NCI-H69 (cell line): ENCODE results near the gene RIBC2.
"Not testable (repeated sequence)": the region's sequence is repeated elsewhere in the genome, so short reads cannot be mapped to it uniquely, and the experiment has no call there.

ENCODE experiments used
- DNase-seq: peaks from one replicate; lab custom pipeline; 2025; lab: John Stamatoyannopoulos, UW

RIBC2 gene

GRCh38 chr22:45424241-45424731 lies 10.8 kb downstream of the RIBC2 start:
- DNase-seq = no peak

- DNase-seq = no peak
These were observed 11.6 kb downstream of the RIBC2 start for GRCh38 chr22:45425101-45425500.

- DNase-seq = no peak
These were observed 12.2 kb downstream of the RIBC2 start for GRCh38 chr22:45425531-45426265.

- no peak for DNase-seq
These were observed 12.9 kb downstream of the RIBC2 start for GRCh38 chr22:45426387-45426786.

GRCh38 chr22:45427114-45427513 lies 13.6 kb downstream of the RIBC2 start:
- no peak for DNase-seq

GRCh38 chr22:45428391-45429385 lies 15.2 kb downstream of the RIBC2 start:
- no peak for DNase-seq

GRCh38 chr22:45429424-45429823 lies 15.9 kb downstream of the RIBC2 start:
- no peak for DNase-seq

- DNase-seq = no peak
These were observed 16.7 kb downstream of the RIBC2 start for GRCh38 chr22:45429981-45430775.

- DNase-seq = no peak
These were observed 17.4 kb downstream of the RIBC2 start for GRCh38 chr22:45430871-45431270.

- no peak for DNase-seq
These were observed 21.5 kb downstream of the RIBC2 start for GRCh38 chr22:45434981-45435380.

GRCh38 chr22:45435544-45436139 lies 22.1 kb downstream of the RIBC2 start:
- DNase-seq = peak; percentile 88

- not testable (repeated sequence) for DNase-seq
These were observed 23.5 kb downstream of the RIBC2 start for GRCh38 chr22:45436871-45437517.

GRCh38 chr22:45438336-45438735 lies 24.8 kb downstream of the RIBC2 start:
- DNase-seq = no peak

- DNase-seq = not testable (repeated sequence)
These were observed 27.2 kb downstream of the RIBC2 start for GRCh38 chr22:45440688-45441087.

GRCh38 chr22:45441138-45441537 lies 27.6 kb downstream of the RIBC2 start:
- DNase-seq = peak; percentile 89

GRCh38 chr22:45442116-45442515 lies 28.6 kb downstream of the RIBC2 start:
- DNase-seq = no peak

GRCh38 chr22:45444168-45444567 lies 30.7 kb downstream of the RIBC2 start:
- DNase-seq = no peak

- no peak for DNase-seq
These were observed 31.7 kb downstream of the RIBC2 start for GRCh38 chr22:45445031-45445710.

- no peak for DNase-seq
These were observed 32.7 kb downstream of the RIBC2 start for GRCh38 chr22:45446216-45446615.

- DNase-seq = not testable (repeated sequence)
These were observed 34.1 kb downstream of the RIBC2 start for GRCh38 chr22:45447596-45447995.
